Pancreas (tissue), 10 donors: ENCODE measurements around the gene TTC7B. TPM values are rescaled to one million over a fixed set of nuclear protein-coding genes. Genes with fewer than 3 reads are reported as not detected.

ENCODE experiments used
- ATAC-seq, 4 donors: fragments of 200-7000 bp; cut with Tn5 transposase; one replicate each; pipeline versions ENCODE4 v1.8.0 to v1.9.1; 2020; ENCODE audit warnings: mild to moderate bottlenecking in 4 of 4, moderate library complexity in 4 of 4
- DNase-seq, 6 donors: peaks; one replicate each; pipeline ENCODE4 v3.0.0-alpha.2; 2020
- FAIRE-seq: peaks from 2 replicates; lab custom pipeline; 2012; peaks lifted over from hg19 to GRCh38; lab: Jason Lieb, UNC
- H3K27ac ChIP-seq, 4 donors: fragments of 200-600 bp; sonication (generic); 1 replicate in 3 of 4; 2 replicates in 1 of 4; pipeline versions ENCODE4 v1.5.0 to v1.8.0; 2020
- H3K27me3 ChIP-seq, 4 donors: fragments of 200-600 bp; one replicate each; pipeline ENCODE4 v1.8.0; 2021
- H3K36me3 ChIP-seq, 3 donors: fragments of 200-600 bp; sonication (generic) in 1 of 3; one replicate each; pipeline versions ENCODE4 v1.5.0 to v1.8.0; 2020 to 2021
- H3K4me1 ChIP-seq, 3 donors: fragments of 200-600 bp; one replicate each; pipeline ENCODE4 v1.8.0; 2021
- H3K4me3 ChIP-seq, 4 donors: fragments of 200-600 bp; sonication (generic) in 2 of 4; one replicate each; pipeline versions ENCODE4 v1.5.0 to v1.8.0; 2020 to 2021
- H3K9me3 ChIP-seq, 4 donors: fragments of 200-600 bp; one replicate each; pipeline ENCODE4 v1.8.0; 2021
- CTCF ChIP-seq, 4 donors: fragments of 200-600 bp; sonication (generic) in 3 of 4; IDR thresholded peaks; one replicate each; pipeline versions ENCODE4 v1.5.0 to v1.8.0; 2021; ENCODE audit warnings: antibody characterized with exemption in 4 of 4
- WGBS, 2 donors: extraction: QIAGEN DNeasy Blood & Tissue Kit; methylation state at CpG; one replicate each; pipeline ENCODE4 v1.1.7; 2013; 5-methylcytosine and 5-hydroxymethylcytosine counted together
- intact Hi-C, 3 donors: fragments of 100-400 bp; cut with DNase I; formaldehyde crosslinking; loops; one replicate each; pipeline versions ENCODE4 v1.11.1 to v1.14.2; 2022
- polyA plus RNA-seq, 2 donors: library from polyadenylated mRNA; stranded (reverse); fragments of 200-250 nt; gene quantifications; one replicate each; pipeline ENCODE4 v1.2.3, GENCODE V29; 2013
- total RNA-seq, 6 donors: library from RNA; stranded (reverse); fragmentation: NEBNext Ultra II Directional in 4 of 6; extraction: Animal tissue kit (Norgen Biotek cat#: 25700) in 4 of 6; gene quantifications; one replicate each; pipeline versions ENCODE4 v1.2.1 to v1.2.4, GENCODE V29; 2021 to 2023
- donor health status: healthy with polysubstance abuse.
- donor health status: DM: no; HTN: no; CAD: no; lungs with moderate emphysema.
- donor health status: DM: no; HTN: no; CAD: no.
- donor health status: control.
- donor health status: control.
- donor health status: Bipolar disorder and iron deficiency.
- donor health status: DM: yes; HTN: yes; CAD: no.
- donor health status: DM: no; HTN: no; CAD: no.
- donor health status: DM: no; HTN: no; CAD: no.
- donor health status: DM: yes; HTN: yes; CAD: no.

TTC7B gene
- total and polyA plus RNA-seq, 8 donors, result 8.9 to 39.6 (median 29.6) TPM

- Histone ChIP-seq H3K4me3 (no peak overlapping the region), H3K36me3 (no peaks in the 10 kb centered on the region), H3K27me3 (no peaks in the 10 kb centered on the region), H3K27ac (no peak overlapping the region), H3K4me1 (no peaks in the 10 kb centered on the region), H3K9me3 (no peaks in the 10 kb centered on the region)
- DNase-seq (no peak), FAIRE-seq (no peak), ATAC-seq (no peak)
- no peak for TF ChIP-seq CTCF (IDR thresholded peaks at IDR 0.05)
- intact Hi-C loops, result no loop called here
These were observed 36.9 kb upstream of the TTC7B start for GRCh38 chr14:90853116-90853515.

DNA sequence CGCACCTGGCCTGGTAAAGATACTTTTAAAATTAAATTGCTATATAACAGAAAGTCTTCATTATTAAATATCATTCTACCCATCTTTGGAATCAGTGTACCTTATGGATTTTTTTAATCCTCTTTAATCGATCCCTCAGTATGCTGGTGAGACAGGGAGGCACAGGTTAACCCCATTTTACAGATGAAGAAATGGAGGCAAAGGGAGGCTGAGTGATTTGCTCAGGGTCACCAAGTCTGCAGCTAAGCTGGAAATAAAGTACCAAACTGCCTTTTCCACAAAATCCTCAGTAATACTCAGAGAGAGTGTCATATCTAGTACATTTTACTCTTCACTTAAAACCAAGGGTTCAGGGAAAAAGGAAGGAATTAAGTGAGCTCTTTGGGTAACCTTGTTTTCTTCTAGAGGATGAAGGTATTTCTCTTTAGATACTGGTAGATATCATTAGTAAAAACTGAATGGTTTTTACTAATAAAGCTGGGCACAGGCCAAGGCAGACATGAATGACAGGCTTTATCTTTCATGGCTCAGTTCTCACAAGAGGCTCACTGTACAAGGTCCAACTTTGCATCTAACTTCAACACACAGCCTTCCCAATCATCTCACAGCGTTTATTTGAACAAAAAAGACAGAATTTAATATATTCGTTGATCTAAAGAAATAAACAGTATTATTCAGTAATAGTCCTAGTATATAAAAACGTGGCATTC lies 35.3 kb upstream of the TTC7B start:
- H3K36me3 ChIP-seq, result no peaks in the 10 kb centered on the region
- H3K4me1 ChIP-seq, result no peaks in the 10 kb centered on the region
- 73 to 82% methylated on average over 5 of the region's 5 CpGs for WGBS, 2 donors
- intact Hi-C loops, result no loop called here
- ATAC-seq, result no peak
- FAIRE-seq, result no peak
- no peak for TF ChIP-seq CTCF (IDR thresholded peaks at IDR 0.05)
- no peak overlapping the region for H3K27ac ChIP-seq
- H3K27me3 ChIP-seq, result no peaks in the 10 kb centered on the region
- no peak for DNase-seq
- no peak overlapping the region for H3K4me3 ChIP-seq
- no peaks in the 10 kb centered on the region for H3K9me3 ChIP-seq

- no peaks in the 10 kb centered on the region for H3K36me3 ChIP-seq
- FAIRE-seq (no peak), DNase-seq (no peak), ATAC-seq (peak; percentile 46 to 55 (median 54))
- WGBS, 2 donors, result 63 to 74% methylated on average over 3 of the region's 3 CpGs
- H3K27me3 ChIP-seq, result no peaks in the 10 kb centered on the region
- TF ChIP-seq CTCF (IDR thresholded peaks at IDR 0.05), result no peak
- intact Hi-C loops, result no loop called here
- no peaks in the 10 kb centered on the region for H3K4me1 ChIP-seq
- H3K27ac ChIP-seq, result no peak overlapping the region
- no peaks in the 10 kb centered on the region for H3K9me3 ChIP-seq
- H3K4me3 ChIP-seq, result no peak overlapping the region
These were observed 34.3 kb upstream of the TTC7B start for GRCh38 chr14:90850487-90850886.

- H3K9me3 ChIP-seq, result no peaks in the 10 kb centered on the region
- no peaks in the 10 kb centered on the region for H3K27me3 ChIP-seq
- intact Hi-C loops, result no loop called here
- H3K4me3 ChIP-seq, result no peak overlapping the region
- 77 to 79% methylated on average over 7 of the region's 7 CpGs for WGBS, 2 donors
- H3K4me1 ChIP-seq, result no peaks in the 10 kb centered on the region
- H3K27ac ChIP-seq, result no peak overlapping the region
- no peak for ATAC-seq
- TF ChIP-seq CTCF (IDR thresholded peaks at IDR 0.05), result no peak
- no peak for DNase-seq
- H3K36me3 ChIP-seq, result no peaks in the 10 kb centered on the region
- FAIRE-seq, result no peak
These were observed 33.7 kb upstream of the TTC7B start for GRCh38 chr14:90849787-90850444.
